ENCODE measurements around the gene PEX14. TPM values are rescaled to one million over a fixed set of nuclear protein-coding genes. Genes with fewer than 3 reads are reported as not detected.
A peak's percentile ranks its signal among the peaks of the same experiment; 100 is the strongest.

PEX14 gene
- total RNA-seq, 6 experiments from 2014 or later, result 23.1 to 28.4 (median 26.0) TPM

GRCh38 chr1:10431070-10431730, 43.5 kb upstream of the PEX14 start:
- H3K27me3 Mint-ChIP-seq (ENCODE audit: insufficient read depth), result peaks cover 2% of the 10 kb centered on the region
- TF ChIP-seq CTCF (IDR thresholded peaks at IDR 0.05), result no peak
- H3K9me3 Mint-ChIP-seq, result no peaks in the 10 kb centered on the region
- H3K4me1 Mint-ChIP-seq (ENCODE audit: low read depth), result peaks cover 26% of the 10 kb centered on the region
- peak overlapping the region; percentile 91 for H3K27ac Mint-ChIP-seq
- peak; percentile 7 for DNase-seq
- H3K4me3 Mint-ChIP-seq, result peak overlapping the region; percentile 96
- peaks cover 6% of the 10 kb centered on the region for H3K36me3 Mint-ChIP-seq (ENCODE audit: low read depth)

- H3K27ac Mint-ChIP-seq, result no peak overlapping the region
- no peak for TF ChIP-seq CTCF (IDR thresholded peaks at IDR 0.05)
- peaks cover 26% of the 10 kb centered on the region for H3K4me1 Mint-ChIP-seq (ENCODE audit: low read depth)
- no peak overlapping the region for H3K4me3 Mint-ChIP-seq
- no peak for DNase-seq
- peaks cover 2% of the 10 kb centered on the region for H3K27me3 Mint-ChIP-seq (ENCODE audit: insufficient read depth)
- peaks cover 6% of the 10 kb centered on the region for H3K36me3 Mint-ChIP-seq (ENCODE audit: low read depth)
- H3K9me3 Mint-ChIP-seq, result no peaks in the 10 kb centered on the region
Measured at GRCh38 chr1:10432910-10433700, 41.6 kb upstream of the PEX14 start.

- Mint-ChIP-seq H3K27ac (no peak overlapping the region), H3K9me3 (no peaks in the 10 kb centered on the region), H3K4me3 (no peak overlapping the region), H3K4me1 (ENCODE audit: low read depth) (peaks cover 26% of the 10 kb centered on the region), H3K36me3 (ENCODE audit: low read depth) (peaks cover 6% of the 10 kb centered on the region), H3K27me3 (ENCODE audit: insufficient read depth) (no peaks in the 10 kb centered on the region; the same call in none of the 2 replicates)
- TF ChIP-seq CTCF (IDR thresholded peaks at IDR 0.05), result no peak
- DNase-seq, result no peak
Measured at GRCh38 chr1:10433790-10434189, 41.0 kb upstream of the PEX14 start.

- Mint-ChIP-seq H3K9me3 (no peaks in the 10 kb centered on the region), H3K27ac (no peak overlapping the region), H3K4me1 (ENCODE audit: low read depth) (peaks cover 26% of the 10 kb centered on the region), H3K27me3 (ENCODE audit: insufficient read depth) (no peaks in the 10 kb centered on the region; the same call in none of the 2 replicates), H3K4me3 (no peak overlapping the region), H3K36me3 (ENCODE audit: low read depth) (peaks cover 6% of the 10 kb centered on the region)
- no peak for DNase-seq
- no peak for TF ChIP-seq CTCF (IDR thresholded peaks at IDR 0.05)
Measured at GRCh38 chr1:10434590-10434989, 40.2 kb upstream of the PEX14 start.

- Mint-ChIP-seq H3K27me3 (ENCODE audit: insufficient read depth) (no peaks in the 10 kb centered on the region; the same call in 1 of the 2 replicates), H3K4me3 (no peak overlapping the region), H3K4me1 (ENCODE audit: low read depth) (0 out of 2 replicates have a peak, but pooled peaks cover 9% of the 10 kb centered on the region), H3K27ac (no peak overlapping the region), H3K36me3 (ENCODE audit: low read depth) (no peaks in the 10 kb centered on the region), H3K9me3 (no peaks in the 10 kb centered on the region)
- DNase-seq, result no peak
- TF ChIP-seq CTCF (IDR thresholded peaks at IDR 0.05), result no peak
Measured at GRCh38 chr1:10437052-10437451, 37.7 kb upstream of the PEX14 start.

All from HFFc6 (cell line).